ENCODE results near the gene TMEM201.
A peak's percentile ranks its signal among the peaks of the same experiment; 100 is the strongest.

TMEM201 gene

DNA sequence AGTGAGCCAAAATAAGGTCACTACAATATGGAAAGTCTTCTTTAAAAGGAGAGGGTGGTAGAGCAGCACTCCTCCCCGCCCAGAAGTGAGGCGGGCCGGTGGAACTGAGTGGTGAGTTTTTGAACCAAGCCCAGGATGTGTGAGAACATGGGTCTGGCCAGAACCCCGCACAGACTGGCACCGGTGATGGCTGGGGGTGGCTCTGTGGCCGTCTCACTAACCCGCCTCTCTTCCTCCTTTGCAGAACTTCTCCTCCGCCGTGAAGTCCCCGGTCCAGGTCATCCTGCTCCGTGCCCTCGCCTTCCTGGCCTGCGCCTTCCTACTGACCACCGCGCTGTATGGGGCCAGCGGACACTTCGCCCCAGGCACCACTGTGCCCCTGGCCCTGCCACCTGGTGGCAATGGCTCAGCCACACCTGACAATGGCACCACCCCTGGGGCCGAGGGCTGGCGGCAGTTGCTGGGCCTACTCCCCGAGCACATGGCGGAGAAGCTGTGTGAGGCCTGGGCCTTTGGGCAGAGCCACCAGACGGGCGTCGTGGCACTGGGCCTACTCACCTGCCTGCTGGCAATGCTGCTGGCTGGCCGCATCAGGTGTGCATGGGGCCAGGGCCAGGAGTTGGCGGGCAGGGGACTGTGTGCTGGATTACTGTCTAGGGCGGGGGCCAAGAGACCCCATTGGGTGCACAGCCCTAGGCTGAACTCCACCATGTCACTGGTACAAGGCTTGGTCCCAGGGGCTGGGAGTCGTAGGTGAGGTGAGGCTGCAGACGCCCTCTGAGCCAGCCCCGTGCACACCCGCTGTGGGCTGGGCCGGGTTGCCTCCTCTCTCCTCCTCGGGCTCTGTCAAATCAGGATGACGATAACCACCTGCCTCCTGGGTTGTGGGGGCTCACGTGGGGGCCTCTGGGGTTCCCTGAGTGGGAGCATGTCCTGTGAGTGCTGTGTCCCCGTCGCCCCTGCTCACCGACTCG is 12.4 kb downstream of the TMEM201 start:
- DNase-seq (ENCODE audit: low read depth in 2 of 2): no peak

DNA sequence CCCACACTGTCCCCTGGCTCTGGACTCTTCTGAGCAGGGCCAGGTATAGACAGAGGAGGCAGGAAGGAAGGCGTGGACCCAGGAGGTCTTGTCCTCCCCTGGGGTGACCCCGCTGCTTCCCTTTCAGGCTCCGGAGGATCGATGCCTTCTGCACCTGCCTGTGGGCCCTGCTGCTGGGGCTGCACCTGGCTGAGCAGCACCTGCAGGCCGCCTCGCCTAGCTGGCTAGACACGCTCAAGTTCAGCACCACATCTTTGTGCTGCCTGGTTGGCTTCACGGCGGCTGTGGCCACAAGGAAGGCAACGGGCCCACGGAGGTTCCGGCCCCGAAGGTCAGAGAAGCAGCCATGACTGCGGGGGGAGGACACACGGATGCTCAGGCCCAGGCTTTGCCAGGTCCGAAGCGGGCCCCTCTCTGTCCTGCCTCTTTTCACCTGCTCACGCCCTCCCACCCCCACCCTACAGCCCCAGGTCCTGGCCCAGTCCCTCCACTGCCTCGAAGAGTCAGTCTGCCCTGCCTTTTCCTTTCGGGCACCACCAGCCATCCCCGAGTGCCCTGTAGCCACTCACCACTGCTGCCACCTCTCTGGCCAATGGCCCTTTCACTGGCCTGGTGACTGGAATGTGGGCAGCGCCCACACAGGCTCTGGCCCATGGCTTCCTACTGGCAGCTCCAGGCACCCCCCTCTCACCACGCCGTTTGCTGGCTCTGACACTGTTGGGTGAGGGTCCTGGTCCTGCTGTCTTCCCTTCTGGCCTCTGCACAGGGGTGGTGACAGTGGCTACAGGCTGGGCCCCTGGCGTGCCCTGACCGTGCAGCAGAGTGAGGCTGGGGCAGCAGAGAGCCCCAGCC is 13.5 kb downstream of the TMEM201 start:
- no peak for DNase-seq (ENCODE audit: low read depth in 2 of 2)

DNA sequence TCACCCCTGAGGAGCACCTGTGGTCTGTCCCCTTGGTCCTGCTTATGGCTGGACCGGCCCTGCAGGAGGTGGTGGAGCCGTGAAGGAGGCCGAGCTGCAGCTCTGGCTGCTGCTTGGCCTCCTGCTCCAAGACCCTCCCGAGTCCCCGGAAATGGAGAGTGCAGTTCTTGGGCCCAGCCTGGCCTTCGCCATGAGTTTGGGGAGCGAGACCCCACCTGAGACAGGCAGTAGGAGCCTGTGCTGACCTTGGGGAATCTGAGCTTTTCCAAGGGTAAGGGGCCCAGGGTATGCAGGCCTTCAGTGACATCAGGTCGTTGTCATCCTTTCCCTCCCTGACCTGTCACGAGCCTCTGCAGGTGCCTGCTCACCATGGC is 14.1 kb downstream of the TMEM201 start:
- DNase-seq (ENCODE audit: low read depth in 2 of 2): no peak

DNA sequence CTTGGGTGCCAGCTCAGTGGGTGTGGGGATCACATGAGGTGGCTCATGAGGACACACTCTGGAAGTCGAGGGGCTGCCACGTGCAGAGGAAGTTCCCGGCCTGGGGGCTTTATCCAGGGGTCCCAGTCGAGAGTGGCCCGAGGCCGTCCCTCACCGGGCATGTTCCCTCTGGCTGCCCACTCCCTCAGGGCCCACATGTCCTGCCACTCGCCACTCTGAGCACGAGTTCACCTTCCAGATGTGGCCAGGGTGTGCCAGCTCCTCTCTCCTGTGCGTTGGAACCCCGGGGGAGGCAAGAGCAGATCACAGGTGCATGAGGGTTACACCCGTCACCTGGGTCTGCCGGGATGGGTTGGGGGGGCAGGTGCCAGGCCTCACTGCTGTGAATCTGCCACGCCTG is 14.6 kb downstream of the TMEM201 start:
- no peak for DNase-seq (ENCODE audit: low read depth in 2 of 2)

DNA sequence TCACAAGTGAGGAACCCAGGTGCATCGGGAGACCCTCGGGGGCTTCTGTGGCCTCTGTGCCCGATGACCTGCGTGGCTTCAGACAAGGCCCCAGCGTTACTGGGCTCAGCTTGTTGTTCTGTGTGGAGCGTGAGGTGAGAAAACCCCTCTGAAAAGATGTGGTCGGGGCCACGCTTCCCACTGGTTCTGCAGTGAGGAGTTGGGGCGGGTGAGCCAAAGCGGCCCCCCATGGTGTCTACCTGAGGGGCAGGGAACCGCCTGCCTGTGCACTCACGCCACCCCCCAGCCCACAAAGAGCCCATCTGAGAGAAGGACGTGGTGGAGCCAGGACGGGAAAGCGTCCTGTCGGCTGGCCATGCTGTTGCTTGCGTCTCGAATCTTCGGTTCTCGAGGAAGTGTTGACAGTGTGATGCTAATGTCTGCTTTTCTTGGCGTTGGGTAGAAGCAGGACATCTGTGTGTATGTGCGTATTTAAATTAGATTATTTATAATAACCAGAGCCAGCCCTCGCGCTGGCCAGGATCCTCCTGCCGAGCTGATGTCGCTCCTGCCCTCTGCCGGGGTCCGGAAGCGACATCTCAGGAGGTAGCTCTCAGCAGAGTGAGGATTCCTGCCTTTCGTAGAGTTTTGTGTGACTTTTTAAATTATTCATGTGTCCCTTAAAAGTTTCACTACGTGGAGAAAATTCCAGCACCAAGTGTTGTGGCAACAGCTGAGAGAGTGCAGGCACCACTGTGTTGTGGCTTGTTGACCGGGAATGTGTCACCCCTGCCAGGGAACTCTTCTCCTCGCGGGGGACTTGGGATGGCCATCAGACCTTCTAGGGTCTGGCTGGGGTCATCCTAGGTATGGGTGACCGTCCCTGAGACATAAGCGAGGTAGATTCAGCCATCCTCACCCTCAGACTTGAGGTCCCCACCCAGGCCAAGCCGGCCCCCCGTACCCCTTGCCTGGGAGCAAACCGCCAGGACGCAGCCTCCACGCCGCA is 15.3 kb downstream of the TMEM201 start:
- DNase-seq (ENCODE audit: low read depth in 2 of 2): no peak

DNA sequence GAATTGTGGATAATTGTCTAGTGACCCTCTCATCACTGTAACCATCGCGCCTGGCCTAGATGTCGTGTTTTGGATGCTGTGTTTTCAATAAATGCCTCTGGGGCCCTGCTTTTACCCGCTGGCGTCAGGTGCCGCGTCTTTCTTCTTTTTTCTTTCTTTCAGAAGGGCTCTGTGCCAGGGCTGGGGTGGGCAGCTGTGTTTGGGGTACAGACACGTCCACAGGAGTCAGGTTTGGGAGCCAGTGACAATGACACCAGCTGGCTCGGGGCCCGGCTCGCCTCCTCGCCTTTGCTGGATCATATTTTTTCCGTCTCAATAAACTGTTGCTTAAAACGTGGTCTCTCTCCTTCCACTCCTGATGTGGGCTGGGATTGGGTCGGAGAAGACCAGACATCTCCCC is 16.1 kb downstream of the TMEM201 start:
- no peak for DNase-seq (ENCODE audit: low read depth in 2 of 2)

- DNase-seq (ENCODE audit: low read depth in 2 of 2): no peak
Measured at GRCh38 chr1:9605946-9606455, 17.3 kb downstream of the TMEM201 start.

GRCh38 chr1:9606458-9606857 is 17.7 kb downstream of the TMEM201 start:
- DNase-seq (ENCODE audit: low read depth in 2 of 2): no peak

- no peak for DNase-seq (ENCODE audit: low read depth in 2 of 2)
Measured at GRCh38 chr1:9606948-9607347, 18.2 kb downstream of the TMEM201 start.

- DNase-seq (ENCODE audit: low read depth in 2 of 2): no peak
Measured at GRCh38 chr1:9607352-9607751, 18.6 kb downstream of the TMEM201 start.

- DNase-seq (ENCODE audit: low read depth in 2 of 2): no peak
Measured at GRCh38 chr1:9609998-9610397, 21.3 kb downstream of the TMEM201 start.

DNA sequence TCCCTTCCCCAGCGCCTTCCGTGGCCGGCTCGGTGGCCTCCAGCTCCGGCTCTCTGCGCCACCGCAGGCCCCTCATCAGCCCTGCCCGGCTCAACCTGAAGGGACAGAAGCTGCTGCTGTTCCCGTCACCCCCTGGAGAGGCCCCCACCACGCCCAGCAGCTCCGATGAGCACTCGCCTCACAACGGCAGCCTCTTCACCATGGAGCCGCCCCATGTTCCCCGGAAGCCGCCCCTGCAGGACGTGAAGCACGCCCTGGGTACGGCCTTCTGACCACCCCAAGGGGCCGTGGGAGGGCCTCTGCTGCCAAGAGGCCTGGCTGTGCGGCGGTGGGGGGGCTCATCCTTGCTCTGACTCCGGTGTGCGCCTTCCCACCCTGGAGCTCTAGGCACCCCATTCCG is 21.8 kb downstream of the TMEM201 start:
- no peak for DNase-seq (ENCODE audit: low read depth in 2 of 2)

DNA sequence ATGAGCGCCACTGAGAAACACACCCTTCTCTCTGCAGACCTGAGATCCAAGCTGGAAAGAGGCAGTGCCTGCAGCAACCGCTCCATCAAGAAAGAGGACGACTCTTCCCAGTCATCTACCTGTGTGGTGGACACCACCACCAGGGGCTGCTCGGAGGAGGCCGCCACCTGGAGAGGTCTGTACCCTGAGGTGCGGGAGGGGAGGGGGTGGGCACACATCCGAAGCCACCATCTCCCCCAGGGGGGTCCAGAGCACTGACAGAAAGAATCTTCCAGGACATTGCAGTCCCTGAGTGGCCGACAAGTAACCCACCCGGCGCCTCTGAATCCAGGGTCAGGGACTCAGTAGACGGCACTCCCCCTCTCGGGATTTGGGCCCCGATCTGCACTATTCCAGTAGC is 23.0 kb downstream of the TMEM201 start:
- DNase-seq (ENCODE audit: low read depth in 2 of 2): no peak

GRCh38 chr1:9612162-9612845 is 23.6 kb downstream of the TMEM201 start:
- no peak for DNase-seq (ENCODE audit: low read depth in 2 of 2)

DNA sequence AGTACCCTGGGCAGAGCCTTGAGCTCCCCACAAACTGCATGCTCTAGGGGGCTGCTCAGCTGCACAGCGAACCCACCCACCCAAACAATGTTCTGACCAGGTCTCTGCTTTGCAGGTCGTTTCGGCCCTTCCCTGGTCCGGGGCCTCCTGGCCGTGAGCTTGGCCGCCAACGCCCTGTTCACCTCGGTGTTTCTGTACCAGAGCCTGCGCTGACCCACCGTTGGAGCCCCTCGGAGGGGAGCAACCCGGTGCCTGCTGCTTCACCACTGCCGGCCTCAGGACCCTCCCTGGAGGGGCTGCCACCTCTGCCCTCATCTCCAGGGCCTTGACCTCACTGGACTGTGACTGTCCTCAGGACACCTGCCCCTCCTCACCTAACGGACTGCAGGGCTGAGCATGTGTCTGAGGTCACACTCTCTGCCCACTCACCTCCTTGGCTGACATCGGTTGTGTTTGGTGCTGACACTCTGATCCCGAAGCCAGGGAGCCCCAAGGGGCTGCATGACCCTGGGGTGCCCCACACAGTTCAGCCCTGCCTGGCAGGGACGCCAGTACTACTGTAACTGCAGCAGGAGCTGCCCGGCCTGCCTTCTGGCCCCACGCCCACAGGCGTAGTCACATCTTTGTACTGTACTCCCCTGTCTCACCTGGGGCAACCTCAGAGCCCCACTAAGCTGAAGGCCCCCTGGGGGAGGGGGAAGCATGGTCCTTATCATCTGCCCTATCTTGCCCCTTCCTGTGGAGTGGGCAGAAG is 24.3 kb downstream of the TMEM201 start:
- DNase-seq (ENCODE audit: low read depth in 2 of 2): no peak

DNA sequence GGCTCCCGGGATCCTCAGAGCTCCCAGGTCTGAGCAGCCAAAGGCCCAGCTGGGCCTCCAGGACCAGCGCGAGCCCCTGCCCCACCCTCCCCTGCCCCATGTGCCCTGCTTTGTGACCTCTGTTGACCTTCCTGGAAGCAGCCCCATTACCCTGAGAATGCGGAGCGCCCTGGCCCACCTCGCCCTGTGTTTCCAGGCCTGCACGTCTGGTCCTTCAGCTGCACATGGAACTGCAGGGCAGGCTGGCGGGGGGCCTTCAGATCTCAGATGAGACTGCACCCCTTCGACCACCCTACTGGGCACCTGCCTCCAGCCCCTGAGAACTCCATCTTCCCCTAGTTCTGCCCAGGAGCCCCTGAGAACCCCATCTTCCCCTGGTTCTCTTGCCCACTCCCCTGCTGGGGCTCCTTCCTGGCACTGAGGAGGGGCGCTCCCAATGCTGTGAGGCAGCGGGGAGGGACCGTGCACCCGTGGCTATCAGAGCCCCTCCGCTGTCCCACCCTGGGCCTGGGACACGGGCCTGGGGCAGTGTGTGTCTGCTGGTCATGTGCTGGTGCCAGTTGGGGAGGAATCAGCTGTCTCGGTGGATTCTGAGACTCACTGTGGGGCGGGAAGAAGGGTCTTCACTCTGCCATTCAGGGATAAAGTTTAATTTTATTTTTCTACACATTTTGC is 25.1 kb downstream of the TMEM201 start:
- DNase-seq (ENCODE audit: low read depth in 2 of 2): no peak

DNA sequence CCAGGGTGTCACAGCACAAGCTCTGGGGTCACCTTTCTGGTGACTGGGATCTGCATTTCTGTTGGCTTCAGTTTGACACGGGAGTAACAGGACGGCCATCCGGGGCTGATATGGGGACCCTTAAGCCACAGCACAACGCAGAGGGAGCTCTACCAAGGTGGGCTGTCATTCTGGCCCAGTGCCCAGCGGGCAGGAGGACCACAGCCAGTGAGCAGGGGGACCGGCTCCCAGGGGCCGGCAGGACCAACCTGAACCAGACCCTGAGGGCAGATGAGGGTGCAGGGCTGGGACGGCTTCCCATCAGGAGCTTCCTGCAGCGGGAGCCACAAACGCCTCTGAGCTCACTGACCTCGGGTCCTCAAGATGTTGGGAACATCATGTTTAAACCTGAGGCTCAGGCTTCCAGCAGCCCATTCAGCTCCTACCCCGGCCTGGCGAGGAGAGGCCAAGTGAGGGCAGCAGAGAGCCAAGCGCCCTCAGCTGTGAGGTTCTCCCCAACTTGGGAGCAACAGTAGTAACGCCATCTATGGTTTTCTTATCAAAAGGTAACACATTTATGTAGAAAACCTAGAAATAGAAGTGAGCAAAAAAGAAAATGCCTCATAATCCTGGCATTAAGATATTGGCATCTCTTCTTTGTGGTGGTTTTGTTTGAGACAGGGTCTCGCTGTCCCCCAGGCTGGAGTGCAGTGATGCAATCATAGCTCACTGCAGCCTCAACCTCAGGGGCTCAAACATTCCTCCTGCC is 26.8 kb downstream of the TMEM201 start:
- DNase-seq (ENCODE audit: low read depth in 2 of 2): peak in 1 of 2 donors; percentile 37

GRCh38 chr1:9618909-9619679 is 30.4 kb downstream of the TMEM201 start:
- DNase-seq (ENCODE audit: low read depth in 2 of 2): no peak
